ENCODE results near the gene BCAR1.

DNA sequence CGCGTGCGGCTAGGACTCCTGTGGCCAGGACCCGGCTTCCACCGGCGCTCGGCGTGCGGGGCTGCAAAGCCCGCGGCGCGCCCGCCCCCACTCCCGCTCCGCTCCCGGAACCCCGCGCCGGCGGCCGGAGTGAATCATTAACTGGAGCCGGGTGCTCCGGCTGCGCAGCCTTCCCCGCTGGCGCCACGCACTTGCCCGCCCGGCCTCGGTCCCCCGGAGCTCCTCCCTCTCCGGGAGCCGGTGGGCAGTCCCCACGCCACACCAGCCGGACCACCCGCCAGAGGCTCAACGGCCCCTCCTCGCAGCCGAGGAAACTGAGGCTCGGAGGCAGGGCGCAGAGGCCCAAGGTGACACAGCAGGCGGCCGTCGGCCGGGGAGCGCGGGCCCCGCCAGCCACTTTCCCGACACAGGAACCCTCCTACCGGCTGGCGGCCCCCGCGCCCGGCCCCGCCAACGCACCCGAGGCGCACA is 580 bp downstream of the BCAR1 start:
- TF ChIP-seq POLR2AphosphoS5 (IDR thresholded peaks at IDR 0.05; ENCODE audit: low read depth, low read length) (no peak), TAF1 (IDR thresholded peaks at IDR 0.05; ENCODE audit: borderline replicate concordance, insufficient read depth, low read length) (no peak)
